Stimulated activated naive CD4-positive, alpha-beta T cell treated with Interleukin-2 at 50 U/mL for 16 hours (primary cell): ENCODE results near the gene WDR43.

ENCODE experiments used
- DNase-seq: peaks from one replicate; lab custom pipeline; 2025; lab: John Stamatoyannopoulos, UW

Gene WDR43

GRCh38 chr2:28993206-28993960 lies 98.9 kb downstream of the WDR43 start:
- no peak for DNase-seq

- DNase-seq: no peak
Observed at GRCh38 chr2:28994074-28994473, 99.6 kb downstream of the WDR43 start.

- no peak for DNase-seq
Observed at GRCh38 chr2:28994679-28995078, 100.2 kb downstream of the WDR43 start.

GRCh38 chr2:28995765-28996750 lies 101.6 kb downstream of the WDR43 start:
- DNase-seq: no peak

DNA sequence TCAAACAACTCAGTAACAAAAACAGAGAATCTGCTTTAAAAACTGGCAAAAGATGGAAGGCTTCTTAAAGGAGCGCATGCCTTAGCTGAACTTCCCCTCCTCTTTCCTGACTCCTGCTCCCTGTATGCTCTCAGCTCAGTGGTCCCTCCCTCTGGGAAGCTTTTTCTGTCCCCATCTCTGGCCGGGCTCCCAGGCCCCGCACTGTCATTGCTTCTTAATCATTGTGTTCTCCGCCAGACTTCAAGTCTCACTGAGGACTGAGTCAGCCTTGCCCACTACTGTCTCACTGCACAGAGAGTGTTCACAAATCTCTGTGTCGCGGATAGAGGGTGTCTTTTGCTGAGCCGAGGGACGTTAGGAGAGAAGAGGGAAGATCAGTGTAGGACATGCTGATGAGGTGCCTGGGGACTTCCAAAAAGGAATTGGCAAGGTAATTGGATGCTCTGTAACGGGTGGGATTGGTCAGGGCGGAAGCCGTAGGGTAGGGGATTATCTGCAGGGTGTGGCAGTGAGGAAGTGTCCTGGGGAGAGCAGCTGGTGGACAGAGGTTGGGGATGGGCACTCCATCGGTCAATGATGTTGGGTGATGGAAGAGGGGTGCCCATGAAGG lies 102.9 kb downstream of the WDR43 start:
- DNase-seq: no peak
